Measurements from ENCODE around the gene APOB.

The APOB gene

DNA sequence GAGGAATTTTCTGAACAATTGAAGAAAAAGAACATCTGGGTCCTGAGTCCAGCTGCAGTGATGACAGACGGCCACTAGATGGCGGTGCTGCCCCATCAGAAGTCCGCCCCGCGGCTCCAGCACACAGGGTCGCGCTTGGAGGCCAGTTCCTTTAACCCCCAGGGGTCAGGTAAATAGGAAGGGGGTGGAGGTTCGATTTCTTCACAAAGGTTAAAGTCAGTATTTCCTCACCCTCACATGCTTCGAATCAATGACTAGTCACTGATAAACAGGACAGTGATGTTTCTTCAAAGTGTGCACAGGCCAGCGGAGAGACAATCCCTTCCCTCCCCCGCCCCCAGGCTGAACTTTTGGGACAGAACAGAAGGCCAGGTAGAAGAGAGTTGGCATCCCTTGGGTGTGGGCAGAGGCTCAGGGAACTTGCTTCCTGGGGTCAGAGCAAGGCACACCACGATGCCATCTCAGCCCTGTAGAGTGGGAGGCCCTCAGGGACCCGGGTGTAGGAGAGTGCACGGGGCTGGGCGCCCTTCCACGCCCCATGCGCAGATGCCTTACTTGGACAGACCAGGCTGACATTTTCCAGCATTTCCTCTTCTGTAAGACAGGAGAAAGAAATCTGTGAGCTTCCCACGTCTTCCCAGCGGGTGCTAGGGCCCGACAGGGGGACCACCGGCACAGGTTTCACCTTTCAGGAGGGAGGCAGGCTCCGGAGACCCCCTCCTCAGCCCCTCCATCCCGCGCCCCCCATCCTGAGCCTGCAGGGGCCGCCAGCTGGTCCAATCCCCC is 722 bp downstream of the APOB start:
- Histone ChIP-seq H3K36me3 (ENCODE audit: insufficient read depth, low read length) (no peaks in the 10 kb centered on the region), H3K4me1 (ENCODE audit: insufficient read depth, low read length) (peaks cover 8% of the 10 kb centered on the region), H3K4me3 (ENCODE audit: low read depth in 1 of 2, low read length in 2 of 2) (peak overlapping the region in 1 of 2 donors; percentile 54), H3K9me3 (ENCODE audit: low read length) (no peaks in the 10 kb centered on the region), H3K27ac (ENCODE audit: low read depth, low read length) (no peak overlapping the region), H3K9ac (ENCODE audit: low read length) (no peak overlapping the region), H3K27me3 (ENCODE audit: control insufficient read depth in 1 of 2, insufficient read depth in 2 of 2, low read length in 2 of 2) (no peaks in the 10 kb centered on the region)

DNA sequence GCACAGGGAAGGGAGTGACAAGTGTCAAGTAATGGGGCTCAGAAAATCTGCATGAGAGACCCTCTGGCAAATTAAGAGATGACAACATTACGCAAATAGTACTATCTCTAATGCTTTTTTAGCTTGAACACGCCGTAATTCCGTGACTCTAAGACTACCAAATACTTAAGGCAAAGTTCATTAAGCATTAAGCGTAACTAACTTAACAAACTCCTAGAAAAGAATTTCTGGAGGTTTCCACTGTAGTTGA is 1.2 kb downstream of the APOB start:
- Histone ChIP-seq H3K27me3 (ENCODE audit: control insufficient read depth in 1 of 2, insufficient read depth in 2 of 2, low read length in 2 of 2) (no peaks in the 10 kb centered on the region), H3K9ac (ENCODE audit: low read length) (no peak overlapping the region), H3K27ac (ENCODE audit: low read depth, low read length) (no peak overlapping the region)

DNA sequence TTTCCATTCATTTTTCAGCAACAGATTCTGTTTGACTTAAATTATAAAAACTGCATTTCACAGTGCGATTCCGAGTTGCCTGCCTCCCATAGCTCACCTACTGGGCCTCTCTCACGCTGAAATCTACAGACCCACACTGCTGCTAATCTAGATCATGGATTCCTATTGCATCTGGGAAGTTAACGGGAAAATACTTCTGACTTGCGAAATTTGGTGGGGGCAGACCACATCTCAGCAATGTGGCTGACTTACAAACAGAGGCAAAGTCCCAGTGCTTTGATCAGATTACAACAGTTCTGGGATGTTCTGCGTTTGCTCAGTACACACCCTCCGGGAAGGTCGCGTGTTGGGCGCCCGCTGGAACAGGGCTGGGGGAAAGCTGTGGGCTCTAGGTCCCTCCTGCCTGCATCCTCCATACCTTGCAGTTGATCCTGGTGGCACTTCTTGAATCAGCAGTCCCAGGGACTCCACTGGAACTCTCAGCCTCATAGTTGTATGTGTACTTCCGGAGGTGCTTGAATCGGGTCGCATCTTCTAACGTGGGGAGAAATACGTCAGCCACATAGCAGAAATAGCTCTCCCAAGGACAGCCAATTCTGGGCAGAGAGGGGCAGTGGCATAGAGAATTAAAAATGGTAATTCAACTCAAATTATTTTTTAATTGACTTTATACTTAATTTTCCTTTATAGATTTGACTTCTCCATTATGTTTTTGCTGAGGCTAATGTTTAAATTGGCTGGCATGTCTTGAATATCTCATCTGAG is 1.7 kb downstream of the APOB start:
- H3K9ac ChIP-seq (ENCODE audit: low read length), result no peak overlapping the region
- no peak overlapping the region for H3K4me3 ChIP-seq (ENCODE audit: low read depth in 1 of 2, low read length in 2 of 2)
- H3K27ac ChIP-seq (ENCODE audit: low read depth, low read length), result no peak overlapping the region
- no peaks in the 10 kb centered on the region for H3K27me3 ChIP-seq (ENCODE audit: control insufficient read depth in 1 of 2, insufficient read depth in 2 of 2, low read length in 2 of 2)
- no peaks in the 10 kb centered on the region for H3K9me3 ChIP-seq (ENCODE audit: low read length)
- H3K36me3 ChIP-seq (ENCODE audit: insufficient read depth, low read length), result no peaks in the 10 kb centered on the region
- H3K4me1 ChIP-seq (ENCODE audit: insufficient read depth, low read length), result peaks cover 8% of the 10 kb centered on the region

More for the DNA sequence above, 1.2 kb downstream of the APOB start:
- Histone ChIP-seq H3K4me1 (ENCODE audit: insufficient read depth, low read length) (peaks cover 8% of the 10 kb centered on the region), H3K4me3 (ENCODE audit: low read depth in 1 of 2, low read length in 2 of 2) (no peak overlapping the region), H3K36me3 (ENCODE audit: insufficient read depth, low read length) (no peaks in the 10 kb centered on the region), H3K9me3 (ENCODE audit: low read length) (no peaks in the 10 kb centered on the region)

DNA sequence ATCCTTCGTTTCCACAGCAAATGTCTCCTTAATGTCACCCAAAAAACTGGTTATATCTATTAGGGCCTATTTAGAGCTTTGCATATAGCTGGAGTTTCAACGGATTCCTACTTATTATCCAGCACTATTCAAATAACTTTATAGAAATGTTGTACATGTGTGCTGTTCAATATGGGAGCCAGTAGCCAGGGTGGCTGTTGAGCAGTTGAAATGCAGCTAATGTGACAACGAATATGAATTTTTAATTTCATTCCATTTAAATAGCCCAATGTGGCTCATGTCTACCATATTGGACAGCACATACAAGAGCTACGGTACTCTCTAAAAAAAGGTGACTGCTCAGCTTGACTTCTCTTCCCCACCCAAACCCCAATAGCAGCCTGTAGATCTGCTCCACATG is 2.4 kb downstream of the APOB start:
- no peaks in the 10 kb centered on the region for H3K9me3 ChIP-seq (ENCODE audit: low read length)
- no peaks in the 10 kb centered on the region for H3K36me3 ChIP-seq (ENCODE audit: insufficient read depth, low read length)
- H3K27ac ChIP-seq (ENCODE audit: low read depth, low read length), result no peak overlapping the region
- peaks cover 8% of the 10 kb centered on the region for H3K4me1 ChIP-seq (ENCODE audit: insufficient read depth, low read length)
- no peaks in the 10 kb centered on the region for H3K27me3 ChIP-seq (ENCODE audit: control insufficient read depth in 1 of 2, insufficient read depth in 2 of 2, low read length in 2 of 2)
- H3K9ac ChIP-seq (ENCODE audit: low read length), result no peak overlapping the region
- no peak overlapping the region for H3K4me3 ChIP-seq (ENCODE audit: low read depth in 1 of 2, low read length in 2 of 2)

DNA sequence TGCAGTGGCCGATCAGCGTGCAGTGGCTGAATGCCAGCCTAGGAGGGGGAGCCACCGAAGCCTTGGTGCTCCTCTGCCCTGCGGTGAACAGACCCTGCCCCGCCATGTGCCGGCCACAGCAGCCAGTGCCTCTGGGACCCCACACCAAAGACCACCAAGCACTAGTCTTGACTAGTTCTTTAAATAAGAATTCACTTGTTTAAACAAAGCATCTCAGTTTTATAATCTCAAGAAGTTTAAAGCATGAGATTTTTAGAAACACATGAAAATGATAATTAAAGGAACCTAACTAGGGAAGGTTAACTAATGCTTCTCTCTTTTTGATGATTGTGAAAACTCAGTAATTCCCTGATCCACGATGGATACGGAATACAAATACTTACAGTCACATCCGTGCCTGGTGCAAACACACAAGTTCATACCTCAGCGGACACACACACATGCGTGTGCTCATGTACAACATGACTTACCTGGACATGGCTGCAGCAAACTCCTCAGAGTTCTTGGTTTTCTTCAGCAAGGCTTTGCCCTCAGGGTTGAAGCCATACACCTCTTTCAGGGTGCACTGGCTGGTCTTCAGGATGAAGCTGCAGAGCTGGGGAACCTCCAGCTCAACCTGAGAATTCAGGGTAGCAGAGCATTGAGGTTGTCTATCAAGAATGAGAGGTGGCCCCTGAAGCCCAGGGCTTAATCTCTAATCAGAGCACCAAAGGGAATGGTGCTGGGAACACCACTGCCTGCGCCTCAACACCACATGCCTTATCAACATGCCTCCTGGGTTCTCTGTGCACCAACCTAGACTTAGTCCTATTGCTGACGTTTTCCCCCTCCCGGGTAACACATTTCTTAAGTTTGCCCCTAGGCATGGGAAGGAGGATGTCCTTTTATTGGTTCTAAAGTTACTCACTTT is 3.1 kb downstream of the APOB start:
- no peaks in the 10 kb centered on the region for H3K9me3 ChIP-seq (ENCODE audit: low read length)
- peaks cover 8% of the 10 kb centered on the region for H3K4me1 ChIP-seq (ENCODE audit: insufficient read depth, low read length)
- H3K9ac ChIP-seq (ENCODE audit: low read length), result no peak overlapping the region
- H3K4me3 ChIP-seq (ENCODE audit: low read depth in 1 of 2, low read length in 2 of 2), result no peak overlapping the region
- no peaks in the 10 kb centered on the region for H3K27me3 ChIP-seq (ENCODE audit: control insufficient read depth in 1 of 2, insufficient read depth in 2 of 2, low read length in 2 of 2)
- no peak overlapping the region for H3K27ac ChIP-seq (ENCODE audit: low read depth, low read length)
- H3K36me3 ChIP-seq (ENCODE audit: insufficient read depth, low read length), result no peaks in the 10 kb centered on the region

DNA sequence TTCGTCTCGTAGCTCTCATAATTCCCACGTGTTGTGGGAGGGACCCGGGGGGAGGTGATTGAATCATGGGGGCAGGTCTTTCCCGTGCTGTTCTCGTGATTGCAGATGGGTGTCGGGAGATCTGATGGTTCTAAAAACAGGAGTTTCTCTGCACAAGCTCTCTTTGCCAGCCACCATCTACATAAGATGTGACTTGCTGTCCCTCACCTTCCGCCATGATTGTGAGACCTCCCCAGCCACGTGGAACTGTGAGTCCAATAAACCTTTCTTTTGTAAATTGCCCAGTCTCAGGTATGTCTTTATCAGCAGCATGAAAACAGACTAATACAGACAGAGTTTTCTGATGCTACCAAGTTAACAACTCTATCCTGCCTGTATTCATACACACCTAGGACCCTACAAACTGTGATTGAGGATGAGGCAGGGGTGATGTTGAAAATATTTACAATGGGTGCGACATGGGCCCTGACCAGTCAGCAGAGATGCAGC is 3.9 kb downstream of the APOB start:
- no peak overlapping the region for H3K27ac ChIP-seq (ENCODE audit: low read depth, low read length)
- no peak overlapping the region for H3K9ac ChIP-seq (ENCODE audit: low read length)
- no peaks in the 10 kb centered on the region for H3K9me3 ChIP-seq (ENCODE audit: low read length)
- no peak overlapping the region for H3K4me3 ChIP-seq (ENCODE audit: low read depth in 1 of 2, low read length in 2 of 2)
- H3K36me3 ChIP-seq (ENCODE audit: insufficient read depth, low read length), result no peaks in the 10 kb centered on the region
- H3K4me1 ChIP-seq (ENCODE audit: insufficient read depth, low read length), result peaks cover 8% of the 10 kb centered on the region
- no peaks in the 10 kb centered on the region for H3K27me3 ChIP-seq (ENCODE audit: control insufficient read depth in 1 of 2, insufficient read depth in 2 of 2, low read length in 2 of 2)

DNA sequence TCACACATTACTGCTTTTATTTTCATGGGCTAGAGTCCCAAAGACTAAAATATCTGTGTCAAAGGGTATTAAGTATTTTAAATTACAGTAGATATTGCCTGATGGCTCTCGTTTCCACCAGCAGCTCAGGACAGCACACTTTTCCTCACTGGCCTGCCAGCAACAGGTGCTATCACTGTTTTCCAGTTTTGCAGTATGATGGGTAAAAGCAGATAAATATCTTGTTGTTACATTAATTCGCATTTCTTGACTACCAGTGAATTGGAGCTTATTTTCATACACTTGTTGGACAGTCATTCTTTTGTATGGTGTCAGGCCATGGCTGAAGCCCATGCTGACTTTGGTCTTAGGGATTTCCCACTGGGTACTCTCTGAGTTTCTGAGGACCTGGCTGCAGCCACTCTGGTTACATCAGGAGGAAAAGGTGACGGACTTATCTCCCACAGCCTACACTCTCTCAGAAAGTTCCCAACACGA is 4.8 kb downstream of the APOB start:
- H3K4me3 ChIP-seq (ENCODE audit: low read depth in 1 of 2, low read length in 2 of 2), result no peak overlapping the region
- H3K9ac ChIP-seq (ENCODE audit: low read length), result no peak overlapping the region
- H3K27ac ChIP-seq (ENCODE audit: low read depth, low read length), result no peak overlapping the region
- no peaks in the 10 kb centered on the region for H3K27me3 ChIP-seq (ENCODE audit: control insufficient read depth in 1 of 2, insufficient read depth in 2 of 2, low read length in 2 of 2)
- H3K36me3 ChIP-seq (ENCODE audit: insufficient read depth, low read length), result no peaks in the 10 kb centered on the region
- peaks cover 8% of the 10 kb centered on the region for H3K4me1 ChIP-seq (ENCODE audit: insufficient read depth, low read length)
- no peaks in the 10 kb centered on the region for H3K9me3 ChIP-seq (ENCODE audit: low read length)

DNA sequence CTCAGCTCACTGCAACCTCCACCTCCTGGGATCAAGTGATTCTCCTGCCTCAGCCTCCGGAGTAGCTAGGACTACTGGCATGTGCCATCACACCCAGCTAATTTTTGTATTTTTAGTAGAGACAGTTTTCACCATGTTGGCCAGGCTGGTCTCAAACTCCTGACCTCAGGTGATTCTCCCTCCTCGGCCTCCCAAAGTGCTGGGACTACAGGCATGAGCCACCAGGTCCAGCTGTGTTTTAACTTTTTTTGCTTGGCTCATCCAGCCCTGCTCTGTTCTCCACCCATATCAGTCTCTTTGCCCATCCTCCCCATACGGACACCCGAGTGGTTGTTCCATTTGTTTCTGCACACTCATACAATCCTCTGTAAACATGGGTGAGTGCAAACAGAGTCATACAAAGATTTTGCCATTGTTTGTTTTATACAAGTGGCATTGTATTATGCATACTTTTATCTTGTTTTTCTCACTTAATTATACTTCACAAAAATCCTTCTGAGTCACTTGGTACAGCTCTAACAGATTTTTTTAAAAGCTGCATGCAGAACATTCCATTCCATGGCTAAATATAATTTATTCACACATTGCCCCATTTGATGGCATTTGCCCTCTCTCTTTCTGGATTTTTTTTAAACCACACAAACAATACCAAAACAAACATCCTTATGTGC is 5.3 kb downstream of the APOB start:
- Histone ChIP-seq H3K9me3 (ENCODE audit: low read length) (no peaks in the 10 kb centered on the region), H3K27ac (ENCODE audit: low read depth, low read length) (no peak overlapping the region), H3K4me1 (ENCODE audit: insufficient read depth, low read length) (peaks cover 8% of the 10 kb centered on the region), H3K4me3 (ENCODE audit: low read depth in 1 of 2, low read length in 2 of 2) (no peak overlapping the region), H3K36me3 (ENCODE audit: insufficient read depth, low read length) (no peaks in the 10 kb centered on the region), H3K9ac (ENCODE audit: low read length) (no peak overlapping the region), H3K27me3 (ENCODE audit: control insufficient read depth in 1 of 2, insufficient read depth in 2 of 2, low read length in 2 of 2) (no peaks in the 10 kb centered on the region)

DNA sequence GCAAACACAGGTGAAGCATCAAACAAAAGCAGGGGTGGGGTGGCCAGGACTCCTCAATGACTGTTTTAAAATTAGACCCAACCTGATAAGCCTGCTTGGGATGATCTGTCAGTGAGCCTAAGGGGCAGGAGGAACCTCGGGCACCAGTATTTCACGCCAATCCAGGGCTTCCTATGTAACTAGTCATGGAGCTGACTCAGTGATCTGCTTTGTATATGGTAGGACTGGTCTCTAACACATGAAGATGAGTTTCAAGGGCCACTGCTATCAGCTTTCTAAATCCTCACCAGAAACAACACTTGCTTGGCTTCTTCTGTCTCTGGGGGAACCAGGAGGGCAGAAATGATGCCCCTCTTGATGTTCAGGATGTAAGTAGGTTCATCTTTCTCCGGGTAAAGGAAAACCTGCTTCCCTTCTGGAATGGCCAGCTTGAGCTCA is 6.2 kb downstream of the APOB start:
- Histone ChIP-seq H3K4me3 (ENCODE audit: low read depth in 1 of 2, low read length in 2 of 2) (no peak overlapping the region), H3K27me3 (ENCODE audit: control insufficient read depth in 1 of 2, insufficient read depth in 2 of 2, low read length in 2 of 2) (no peaks in the 10 kb centered on the region), H3K27ac (ENCODE audit: low read depth, low read length) (no peak overlapping the region), H3K9me3 (ENCODE audit: low read length) (no peaks in the 10 kb centered on the region), H3K4me1 (ENCODE audit: insufficient read depth, low read length) (peaks cover 8% of the 10 kb centered on the region), H3K36me3 (ENCODE audit: insufficient read depth, low read length) (no peaks in the 10 kb centered on the region), H3K9ac (ENCODE audit: low read length) (no peak overlapping the region)

DNA sequence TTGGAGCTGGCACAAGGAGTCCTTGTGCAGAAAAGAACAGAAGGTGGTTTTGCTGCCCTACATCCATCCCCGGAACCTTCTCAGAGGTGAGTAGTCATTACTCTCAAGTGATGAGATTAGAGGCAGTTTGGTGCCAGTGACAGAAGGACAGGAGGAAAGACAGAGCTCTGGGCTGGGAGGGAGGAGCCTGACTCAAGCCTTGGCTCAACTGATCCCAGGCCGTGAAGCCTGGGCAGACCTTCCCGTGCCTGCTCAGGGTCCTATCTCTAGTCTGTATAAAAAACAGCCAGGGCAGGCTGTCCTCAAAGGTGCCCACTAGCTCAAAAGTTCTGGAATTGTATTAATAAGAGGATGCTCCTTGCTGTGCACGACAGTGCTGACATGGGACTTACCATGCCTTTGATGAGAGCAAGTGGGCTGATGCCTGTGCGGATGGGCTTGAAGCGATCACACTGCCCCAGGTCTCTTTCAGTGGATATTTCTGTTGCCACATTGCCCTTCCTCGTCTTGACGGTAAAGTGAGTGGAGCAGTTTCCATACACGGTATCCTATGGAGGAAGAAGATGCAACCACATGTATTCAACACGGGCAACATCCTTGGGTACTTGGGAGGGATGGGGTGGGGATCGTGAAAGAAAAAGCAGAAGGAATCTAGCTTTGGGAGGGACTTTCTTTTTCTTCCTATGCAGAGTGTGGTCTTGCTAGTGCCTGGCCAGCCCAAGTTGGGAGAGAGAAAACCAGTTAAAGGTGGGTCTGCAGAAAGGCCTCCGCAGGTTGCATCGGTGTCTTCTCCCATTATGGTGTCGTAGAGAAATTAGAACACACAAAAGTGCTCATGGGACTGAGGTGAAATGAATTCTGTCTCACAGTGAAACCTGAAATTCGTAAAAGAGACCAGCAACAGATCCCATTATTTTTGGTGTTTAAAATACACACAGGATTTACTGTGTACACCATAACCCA is 6.9 kb downstream of the APOB start:
- no peaks in the 10 kb centered on the region for H3K27me3 ChIP-seq (ENCODE audit: control insufficient read depth in 1 of 2, insufficient read depth in 2 of 2, low read length in 2 of 2)
- H3K27ac ChIP-seq (ENCODE audit: low read depth, low read length), result no peak overlapping the region
- no peak overlapping the region for H3K9ac ChIP-seq (ENCODE audit: low read length)
- H3K4me1 ChIP-seq (ENCODE audit: insufficient read depth, low read length), result peaks cover 8% of the 10 kb centered on the region
- no peak overlapping the region for H3K4me3 ChIP-seq (ENCODE audit: low read depth in 1 of 2, low read length in 2 of 2)
- no peaks in the 10 kb centered on the region for H3K9me3 ChIP-seq (ENCODE audit: low read length)
- H3K36me3 ChIP-seq (ENCODE audit: insufficient read depth, low read length), result no peaks in the 10 kb centered on the region
